ENCODE measurements around the gene PDE4D. TPM values are rescaled to one million over a fixed set of nuclear protein-coding genes. Genes with fewer than 3 reads are reported as not detected.

PDE4D gene
- total RNA-seq, 1 donor from 2014 or later: 11.8 TPM

DNA sequence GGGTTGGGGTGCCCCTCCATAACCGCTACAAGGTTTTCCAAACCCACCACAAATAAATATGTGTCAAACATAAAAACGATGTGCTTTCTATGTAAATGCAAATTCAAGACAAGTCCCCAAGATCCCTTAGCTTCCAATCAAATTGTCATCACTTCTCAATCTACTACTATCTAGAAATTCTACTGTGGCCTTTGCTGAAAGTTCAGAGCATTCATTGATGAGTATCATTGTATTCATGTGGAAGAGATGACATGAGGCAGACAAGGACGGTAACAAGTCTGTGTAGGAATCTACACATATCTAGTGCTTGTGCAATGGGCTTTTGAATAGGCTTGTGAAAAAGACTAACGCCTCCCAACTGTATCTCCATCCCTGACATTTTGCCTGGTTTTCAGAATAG lies 524.6 kb downstream of the PDE4D start:
- peaks cover 13% of the 10 kb centered on the region for H3K4me1 Mint-ChIP-seq
- no peak overlapping the region for H3K27ac Mint-ChIP-seq (ENCODE audit: unreplicated experiment)
- no peaks in the 10 kb centered on the region for H3K9me3 Mint-ChIP-seq
- peaks cover 2% of the 10 kb centered on the region for H3K36me3 Mint-ChIP-seq (ENCODE audit: low read depth)
- TF ChIP-seq, protein P1, sequence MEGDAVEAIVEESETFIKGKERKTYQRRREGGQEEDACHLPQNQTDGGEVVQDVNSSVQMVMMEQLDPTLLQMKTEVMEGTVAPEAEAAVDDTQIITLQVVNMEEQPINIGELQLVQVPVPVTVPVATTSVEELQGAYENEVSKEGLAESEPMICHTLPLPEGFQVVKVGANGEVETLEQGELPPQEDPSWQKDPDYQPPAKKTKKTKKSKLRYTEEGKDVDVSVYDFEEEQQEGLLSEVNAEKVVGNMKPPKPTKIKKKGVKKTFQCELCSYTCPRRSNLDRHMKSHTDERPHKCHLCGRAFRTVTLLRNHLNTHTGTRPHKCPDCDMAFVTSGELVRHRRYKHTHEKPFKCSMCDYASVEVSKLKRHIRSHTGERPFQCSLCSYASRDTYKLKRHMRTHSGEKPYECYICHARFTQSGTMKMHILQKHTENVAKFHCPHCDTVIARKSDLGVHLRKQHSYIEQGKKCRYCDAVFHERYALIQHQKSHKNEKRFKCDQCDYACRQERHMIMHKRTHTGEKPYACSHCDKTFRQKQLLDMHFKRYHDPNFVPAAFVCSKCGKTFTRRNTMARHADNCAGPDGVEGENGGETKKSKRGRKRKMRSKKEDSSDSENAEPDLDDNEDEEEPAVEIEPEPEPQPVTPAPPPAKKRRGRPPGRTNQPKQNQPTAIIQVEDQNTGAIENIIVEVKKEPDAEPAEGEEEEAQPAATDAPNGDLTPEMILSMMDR (conservative IDR thresholded peaks at IDR 0.05): no peak
- no peak overlapping the region for H3K4me3 Mint-ChIP-seq
- DNase-seq (ENCODE audit: low read depth, low spot score): no peak
- H3K27me3 Mint-ChIP-seq (ENCODE audit: low read depth): no peaks in the 10 kb centered on the region

DNA sequence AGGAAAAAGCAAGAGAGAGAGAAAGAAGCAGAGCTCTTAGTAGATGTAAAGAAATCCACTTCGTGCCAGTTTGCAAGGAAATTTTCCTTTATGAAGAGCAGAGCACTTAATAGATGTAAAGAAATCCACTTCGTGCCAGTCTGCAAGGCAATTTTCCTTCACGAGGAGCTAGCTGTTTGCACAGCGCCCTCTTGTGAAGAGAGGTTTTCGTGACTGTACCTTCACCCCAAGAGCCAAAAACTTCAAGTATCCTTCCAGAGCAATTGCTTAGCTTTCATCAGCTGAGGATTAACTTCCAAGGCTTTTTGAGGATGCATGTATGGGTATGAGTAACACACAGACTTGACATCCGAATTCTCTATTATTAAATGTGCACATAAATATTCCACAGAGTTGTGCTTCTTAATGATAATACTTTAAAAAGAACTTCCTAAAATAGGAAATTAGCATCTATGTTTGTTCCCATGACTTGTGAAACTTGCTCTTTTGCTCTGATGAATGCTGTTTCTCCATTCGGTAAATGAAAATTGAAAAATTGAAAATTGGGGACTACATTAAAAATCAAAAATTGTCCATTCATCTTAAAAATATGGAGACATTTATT lies 525.6 kb downstream of the PDE4D start:
- Mint-ChIP-seq H3K36me3 (ENCODE audit: low read depth) (no peaks in the 10 kb centered on the region), H3K27ac (ENCODE audit: unreplicated experiment) (no peak overlapping the region), H3K4me3 (no peak overlapping the region), H3K27me3 (ENCODE audit: low read depth) (no peaks in the 10 kb centered on the region), H3K9me3 (no peaks in the 10 kb centered on the region), H3K4me1 (peaks cover 13% of the 10 kb centered on the region)
- TF ChIP-seq, protein P1 (conservative IDR thresholded peaks at IDR 0.05): peak; percentile 77
- DNase-seq (ENCODE audit: low read depth, low spot score): peak; percentile 65

DNA sequence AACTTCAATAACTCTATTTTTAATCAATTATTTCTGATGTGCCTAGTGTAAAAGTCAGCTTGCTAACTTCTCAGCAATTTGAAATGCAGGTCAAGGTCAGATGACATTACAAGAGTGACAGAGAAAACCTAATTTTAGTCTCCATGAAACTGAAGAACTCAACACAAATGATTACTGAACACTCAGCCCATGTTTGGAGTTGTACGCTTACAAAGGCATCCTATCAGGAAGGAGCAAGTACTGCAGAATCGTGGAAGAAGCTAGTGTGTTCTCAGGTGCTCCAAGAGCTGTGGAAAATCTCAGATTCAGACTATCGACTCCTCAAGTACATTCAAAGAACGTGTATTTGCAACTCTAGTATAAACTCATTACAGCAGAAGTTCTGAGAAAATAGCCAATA lies 526.7 kb downstream of the PDE4D start:
- Mint-ChIP-seq H3K27ac (ENCODE audit: unreplicated experiment) (no peak overlapping the region), H3K4me3 (no peak overlapping the region), H3K4me1 (peaks cover 13% of the 10 kb centered on the region), H3K27me3 (ENCODE audit: low read depth) (no peaks in the 10 kb centered on the region), H3K36me3 (ENCODE audit: low read depth) (no peaks in the 10 kb centered on the region), H3K9me3 (no peaks in the 10 kb centered on the region)
- TF ChIP-seq, protein P1 (conservative IDR thresholded peaks at IDR 0.05): no peak
- DNase-seq (ENCODE audit: low read depth, low spot score): no peak

DNA sequence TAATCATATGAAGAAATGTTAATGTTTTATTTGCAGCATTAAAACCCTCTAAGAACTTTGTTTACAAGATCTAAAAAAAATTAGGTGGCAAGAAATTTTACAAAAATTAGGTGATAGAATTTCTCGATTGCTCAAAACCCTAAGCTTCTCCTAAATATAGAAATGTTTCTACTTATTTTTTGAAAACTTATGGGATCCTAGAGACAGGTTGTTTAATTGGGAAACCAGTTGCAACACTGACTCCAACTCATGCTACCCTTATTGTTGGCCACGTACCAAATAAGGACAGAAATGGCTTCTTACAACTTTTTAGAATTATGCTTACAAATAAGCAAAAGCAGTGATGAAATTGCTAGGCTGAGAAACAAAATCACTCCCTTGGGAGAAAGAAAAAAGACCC lies 531.1 kb downstream of the PDE4D start:
- Mint-ChIP-seq H3K9me3 (no peaks in the 10 kb centered on the region), H3K4me1 (peaks cover 30% of the 10 kb centered on the region), H3K36me3 (ENCODE audit: low read depth) (no peaks in the 10 kb centered on the region), H3K27ac (ENCODE audit: unreplicated experiment) (no peak overlapping the region), H3K27me3 (ENCODE audit: low read depth) (no peaks in the 10 kb centered on the region), H3K4me3 (no peak overlapping the region)
- DNase-seq (ENCODE audit: low read depth, low spot score): no peak
- TF ChIP-seq, protein P1 (conservative IDR thresholded peaks at IDR 0.05): no peak

DNA sequence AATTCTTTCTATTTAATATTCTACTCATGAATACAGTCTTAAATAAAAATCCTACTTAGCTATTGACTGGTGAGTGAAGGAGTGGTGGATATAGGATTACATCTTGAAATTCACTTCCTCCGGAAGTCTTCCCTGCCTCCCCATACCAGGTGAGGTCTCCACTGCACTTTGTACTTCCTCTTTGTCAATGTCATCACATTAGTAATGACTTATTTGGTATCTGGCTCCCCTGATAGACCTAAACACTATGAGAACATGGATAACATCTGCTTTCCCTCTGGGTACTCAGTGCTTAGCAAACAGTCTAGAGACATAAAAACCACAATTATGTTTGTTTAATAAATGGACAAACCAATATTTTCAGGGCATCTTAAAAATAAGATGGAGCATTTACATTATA lies 532.1 kb downstream of the PDE4D start:
- no peak overlapping the region for H3K27ac Mint-ChIP-seq (ENCODE audit: unreplicated experiment)
- no peaks in the 10 kb centered on the region for H3K9me3 Mint-ChIP-seq
- no peaks in the 10 kb centered on the region for H3K36me3 Mint-ChIP-seq (ENCODE audit: low read depth)
- no peaks in the 10 kb centered on the region for H3K27me3 Mint-ChIP-seq (ENCODE audit: low read depth)
- TF ChIP-seq, protein P1 (conservative IDR thresholded peaks at IDR 0.05): no peak
- no peak overlapping the region for H3K4me3 Mint-ChIP-seq
- peaks cover 35% of the 10 kb centered on the region for H3K4me1 Mint-ChIP-seq
- DNase-seq (ENCODE audit: low read depth, low spot score): no peak
